HG02970 (cell line): ENCODE measurements around the gene TTC28.

Source experiments
- ATAC-seq: cut with Tn5 transposase; IDR thresholded peaks from one replicate; pipeline ENCODE4 v1.9.1; 2021; ENCODE audit warnings: mild to moderate bottlenecking, moderate library complexity, moderate number of reproducible peaks; ENCODE audit not compliant: unreplicated experiment, low FRiP score

Gene TTC28

GRCh38 chr22:27987557-27987956 lies 692.1 kb downstream of the TTC28 start:
- no peak for ATAC-seq

GRCh38 chr22:27986937-27987336 lies 692.7 kb downstream of the TTC28 start:
- ATAC-seq, result no peak

GRCh38 chr22:27986459-27986858 lies 693.2 kb downstream of the TTC28 start:
- no peak for ATAC-seq

GRCh38 chr22:27985323-27986275 lies 694.0 kb downstream of the TTC28 start:
- no peak for ATAC-seq

- no peak for ATAC-seq
Observed at GRCh38 chr22:27984723-27985122, 694.9 kb downstream of the TTC28 start.

GRCh38 chr22:27984001-27984695 lies 695.5 kb downstream of the TTC28 start:
- ATAC-seq, result no peak

- no peak for ATAC-seq
Observed at GRCh38 chr22:27983361-27983791, 696.3 kb downstream of the TTC28 start.

- ATAC-seq, result no peak
Observed at GRCh38 chr22:27982630-27983180, 696.9 kb downstream of the TTC28 start.

- ATAC-seq, result no peak
Observed at GRCh38 chr22:27982106-27982505, 697.5 kb downstream of the TTC28 start.

- no peak for ATAC-seq
Observed at GRCh38 chr22:27980424-27981148, 699.1 kb downstream of the TTC28 start.

- ATAC-seq, result no peak
Observed at GRCh38 chr22:27978802-27979201, 700.8 kb downstream of the TTC28 start.

- ATAC-seq, result no peak
Observed at GRCh38 chr22:27978317-27978716, 701.3 kb downstream of the TTC28 start.

GRCh38 chr22:27976586-27976985 lies 703.1 kb downstream of the TTC28 start:
- no peak for ATAC-seq

GRCh38 chr22:27975381-27976013 lies 704.1 kb downstream of the TTC28 start:
- no peak for ATAC-seq

GRCh38 chr22:27973846-27974245 lies 705.8 kb downstream of the TTC28 start:
- no peak for ATAC-seq

GRCh38 chr22:27972732-27973698 lies 706.6 kb downstream of the TTC28 start:
- ATAC-seq, result no peak

- ATAC-seq, result no peak
Observed at GRCh38 chr22:27971926-27972325, 707.7 kb downstream of the TTC28 start.

- no peak for ATAC-seq
Observed at GRCh38 chr22:27970596-27971220, 708.9 kb downstream of the TTC28 start.
